Type B pancreatic cell (in vitro differentiated cells): ENCODE results near the gene AKR1C4. TPM values are rescaled to one million over a fixed set of nuclear protein-coding genes. Genes with fewer than 3 reads are reported as not detected.

ENCODE experiments used
- DNase-seq: peaks from one replicate; pipeline ENCODE4 v3.0.0; 2021; ENCODE audit warnings: mixed read lengths; ENCODE audit not compliant: unreplicated experiment; ENCODE audit errors: extremely low spot score
- H3K27ac Mint-ChIP-seq: 2 replicates; pipeline ENCODE4 v1.8.0; 2021; ENCODE audit warnings: mild to moderate bottlenecking, mixed read lengths
- H3K27me3 Mint-ChIP-seq: 2 replicates; pipeline ENCODE4 v1.8.0; 2021; ENCODE audit warnings: mixed read lengths
- H3K36me3 Mint-ChIP-seq: 2 replicates; pipeline ENCODE4 v1.8.0; 2021; ENCODE audit warnings: mixed read lengths
- H3K4me1 Mint-ChIP-seq: one replicate; pipeline ENCODE4 v1.8.0; 2021; ENCODE audit warnings: mixed read lengths; ENCODE audit not compliant: unreplicated experiment
- H3K4me3 Mint-ChIP-seq: 2 replicates; pipeline ENCODE4 v1.8.0; 2021; ENCODE audit warnings: mild to moderate bottlenecking, mixed read lengths
- H3K9me3 Mint-ChIP-seq: 2 replicates; pipeline ENCODE4 v1.8.0; 2021; ENCODE audit warnings: mixed read lengths
- CTCF ChIP-seq: fragments of 200-600 bp; sonication (generic); conservative IDR thresholded peaks from 2 replicates; pipeline ENCODE4 v1.5.0; 2021; ENCODE audit warnings: antibody characterized with exemption, mild to moderate bottlenecking
- long read RNA-seq: library from polyadenylated mRNA; unstranded; transcript quantifications from one replicate; pipeline ENCODE4 v2.0.0, GENCODE V29; 2020
- total RNA-seq: library from RNA; stranded (reverse); gene quantifications from 2 replicates; pipeline ENCODE4 v1.2.1, GENCODE V29; 2021; ENCODE audit warnings: low replicate concordance

AKR1C4 gene
- total RNA-seq = 0.34 and 2.0 TPM in 2 replicates
- long read RNA-seq, transcript AKR1C4-201 (9 exons, 1,192 nt) = major isoform, 9 of 11 reads
- long read RNA-seq, partial matches to known transcripts = 0 of 11 reads
- long read RNA-seq, other reads (novel, unspliced or antisense) = 2 of 11 reads

- DNase-seq = no peak
- no peaks in the 10 kb centered on the region for H3K36me3 Mint-ChIP-seq
- H3K27ac Mint-ChIP-seq = peak within 1 kb of the TSS; percentile 61
- H3K27me3 Mint-ChIP-seq = peaks cover 7% of the 10 kb centered on the region
- no peak for TF ChIP-seq CTCF
- H3K4me1 Mint-ChIP-seq = no peaks in the 10 kb centered on the region
- H3K4me3 Mint-ChIP-seq = no peak within 1 kb of the TSS
- H3K9me3 Mint-ChIP-seq = peaks cover 9% of the 10 kb centered on the region
Observed at GRCh38 chr10:5196702-5197113, at the start of gene AKR1C4. Gene AKR1C4 (plus strand): TSS chr10:5196837. CDS start chr10:5196868, 31 bp downstream.

- Mint-ChIP-seq H3K9me3 (peaks cover 26% of the 10 kb centered on the region), H3K4me3 (no peak overlapping the region), H3K36me3 (no peaks in the 10 kb centered on the region), H3K27ac (no peak overlapping the region), H3K4me1 (no peaks in the 10 kb centered on the region), H3K27me3 (no peaks in the 10 kb centered on the region)
- no peak for TF ChIP-seq CTCF
- no peak for DNase-seq
Observed at GRCh38 chr10:5146920-5147254, 49.8 kb upstream of the AKR1C4 start.

- H3K36me3 Mint-ChIP-seq = no peaks in the 10 kb centered on the region
- no peaks in the 10 kb centered on the region for H3K4me1 Mint-ChIP-seq
- no peak for TF ChIP-seq CTCF
- no peak for DNase-seq
- H3K4me3 Mint-ChIP-seq = peak overlapping the region; percentile 37
- peak overlapping the region; percentile 60 for H3K27ac Mint-ChIP-seq
- peaks cover 20% of the 10 kb centered on the region for H3K9me3 Mint-ChIP-seq
- H3K27me3 Mint-ChIP-seq = no peaks in the 10 kb centered on the region
Observed at GRCh38 chr10:5147255-5147980, 49.2 kb upstream of the AKR1C4 start.

- no peak for DNase-seq
- no peak overlapping the region for H3K4me3 Mint-ChIP-seq
- no peaks in the 10 kb centered on the region for H3K27me3 Mint-ChIP-seq
- no peaks in the 10 kb centered on the region for H3K4me1 Mint-ChIP-seq
- H3K27ac Mint-ChIP-seq = peak overlapping the region; percentile 60
- no peaks in the 10 kb centered on the region for H3K36me3 Mint-ChIP-seq
- H3K9me3 Mint-ChIP-seq = peaks cover 20% of the 10 kb centered on the region
- no peak for TF ChIP-seq CTCF
Observed at GRCh38 chr10:5147981-5148677, 48.5 kb upstream of the AKR1C4 start.

GRCh38 chr10:5148678-5149032, 48.0 kb upstream of the AKR1C4 start:
- no peak for DNase-seq
- peak overlapping the region; percentile 60 for H3K27ac Mint-ChIP-seq
- no peak overlapping the region for H3K4me3 Mint-ChIP-seq
- H3K4me1 Mint-ChIP-seq = no peaks in the 10 kb centered on the region
- H3K27me3 Mint-ChIP-seq = no peaks in the 10 kb centered on the region
- H3K36me3 Mint-ChIP-seq = no peaks in the 10 kb centered on the region
- TF ChIP-seq CTCF = no peak
- H3K9me3 Mint-ChIP-seq = peaks cover 20% of the 10 kb centered on the region
